Liver (tissue), 3 donors: ENCODE results near the gene HILPDA.

Source experiments
- CTCF ChIP-seq: fragments of 150-350 bp; IDR thresholded peaks from 2 replicates; pipeline ENCODE4 v1.5.1; 2017; ENCODE audit warnings: improper control_type of control experiment, low read depth, low read length; ENCODE audit not compliant: missing input control
- EGR1 ChIP-seq, 2 donors: IDR thresholded peaks; 2 replicates each; pipeline ENCODE4 v1.6.1; 2016 to 2018; ENCODE audit warnings: antibody characterized with exemption in 2 of 2, low read depth in 2 of 2
- GABPA ChIP-seq, 2 donors: IDR thresholded peaks in 1 of 2; conservative IDR thresholded peaks in 1 of 2; 2 replicates each; pipeline ENCODE4 v1.6.1; 2016; ENCODE audit warnings: antibody characterized with exemption in 2 of 2, mild to moderate bottlenecking in 1 of 2, moderate library complexity in 1 of 2
- JUND ChIP-seq, 2 donors: IDR thresholded peaks; 2 replicates each; pipeline ENCODE4 v1.6.1; 2016; ENCODE audit warnings: antibody characterized with exemption in 2 of 2
- MAX ChIP-seq: IDR thresholded peaks from 2 replicates; pipeline ENCODE4 v1.6.1; 2016; ENCODE audit warnings: antibody characterized with exemption
- RAD21 ChIP-seq, 2 donors: IDR thresholded peaks; 2 replicates each; pipeline ENCODE4 v1.6.1; 2016; ENCODE audit warnings: antibody characterized with exemption in 2 of 2, mild to moderate bottlenecking in 2 of 2
- REST ChIP-seq: IDR thresholded peaks from 2 replicates; pipeline ENCODE4 v1.6.1; 2016; ENCODE audit warnings: antibody characterized with exemption, mild to moderate bottlenecking
- SP1 ChIP-seq: IDR thresholded peaks from 2 replicates; pipeline ENCODE4 v1.6.1; 2018; ENCODE audit warnings: antibody characterized with exemption, mild to moderate bottlenecking
- YY1 ChIP-seq: IDR thresholded peaks from 2 replicates; pipeline ENCODE4 v1.6.1; 2016; ENCODE audit warnings: antibody characterized with exemption, mild to moderate bottlenecking
- donor health status: healthy.
- donor health status: healthy.

GRCh38 chr7:128437426-128438332 lies 18.0 kb upstream of the HILPDA start:
- TF ChIP-seq MAX (no peak), GABPA (IDR thresholded peaks at IDR 0.05 in 1 of 2, conservative IDR thresholded peaks at IDR 0.05 in 1 of 2) (no peak), CTCF (no peak), JUND (IDR thresholded peaks at IDR 0.05) (no peak), REST (no peak), YY1 (no peak), RAD21 (IDR thresholded peaks at IDR 0.05) (no peak), EGR1 (IDR thresholded peaks at IDR 0.05; ENCODE audit: low read depth in 2 of 2) (no peak), SP1 (no peak)
